ENCODE data around the gene SUPT7L. TPM values are rescaled to one million over a fixed set of nuclear protein-coding genes. Genes with fewer than 3 reads are reported as not detected.

The SUPT7L gene
- total and polyA plus RNA-seq, 2 of the 13 experiments (the other 11 are each of a cell fraction or from before 2014, with no cell fraction given) = 32.9 to 77.5 TPM

- TF ChIP-seq, protein P1, sequence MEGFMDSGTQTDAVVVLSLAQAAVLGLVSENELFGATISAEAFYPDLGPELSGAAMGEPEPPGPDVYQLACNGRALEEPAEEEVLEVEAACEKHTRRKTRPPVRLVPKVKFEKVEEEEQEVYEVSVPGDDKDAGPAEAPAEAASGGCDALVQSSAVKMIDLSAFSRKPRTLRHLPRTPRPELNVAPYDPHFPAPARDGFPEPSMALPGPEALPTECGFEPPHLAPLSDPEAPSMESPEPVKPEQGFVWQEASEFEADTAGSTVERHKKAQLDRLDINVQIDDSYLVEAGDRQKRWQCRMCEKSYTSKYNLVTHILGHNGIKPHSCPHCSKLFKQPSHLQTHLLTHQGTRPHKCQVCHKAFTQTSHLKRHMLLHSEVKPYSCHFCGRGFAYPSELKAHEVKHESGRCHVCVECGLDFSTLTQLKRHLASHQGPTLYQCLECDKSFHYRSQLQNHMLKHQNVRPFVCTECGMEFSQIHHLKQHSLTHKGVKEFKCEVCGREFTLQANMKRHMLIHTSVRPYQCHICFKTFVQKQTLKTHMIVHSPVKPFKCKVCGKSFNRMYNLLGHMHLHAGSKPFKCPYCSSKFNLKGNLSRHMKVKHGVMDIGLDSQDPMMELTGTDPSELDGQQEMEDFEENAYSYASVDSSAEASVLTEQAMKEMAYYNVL (CRISPR knock-in tag; IDR thresholded peaks at IDR 0.05; ENCODE audit: borderline replicate concordance) = peak; percentile 53
- TF ChIP-seq ZNF563 (CRISPR knock-in tag; IDR thresholded peaks at IDR 0.05) (peak; percentile 71; the same call in 1 of the 2 replicates), ZNF766 (CRISPR knock-in tag; IDR thresholded peaks at IDR 0.05; ENCODE audit: borderline replicate concordance) (peak; percentile 95), HMGA1 (CRISPR knock-in tag; conservative IDR thresholded peaks at IDR 0.05) (no peak), PRPF4 (IDR thresholded peaks at IDR 0.05; ENCODE audit: low read depth, low read length, poor library complexity, severe bottlenecking) (peak; percentile 62), AHR (CRISPR knock-in tag; IDR thresholded peaks at IDR 0.05) (peak; percentile 88; the same call in 1 of the 2 replicates), ATF1 (CRISPR knock-in tag; IDR thresholded peaks at IDR 0.05) (peak; percentile 91), NFIB (CRISPR knock-in tag; IDR thresholded peaks at IDR 0.05; ENCODE audit: borderline replicate concordance) (0 out of 2 replicates have a peak, but pooled peaks have one; percentile 2), ZNF263 (CRISPR knock-in tag; IDR thresholded peaks at IDR 0.05) (peak; percentile 89), REL (CRISPR knock-in tag; conservative IDR thresholded peaks at IDR 0.05) (no peak), ZNF30 (CRISPR knock-in tag; IDR thresholded peaks at IDR 0.05) (peak; percentile 57; the same call in 1 of the 2 replicates), EEA1 (CRISPR knock-in tag; IDR thresholded peaks at IDR 0.05; ENCODE audit: borderline replicate concordance) (no peak), POLR2G (IDR thresholded peaks at IDR 0.05; ENCODE audit: low read depth, low read length) (peak; percentile 93), ZNF841 (CRISPR knock-in tag; IDR thresholded peaks at IDR 0.05; ENCODE audit: borderline replicate concordance) (no peak), EZH2 (conservative IDR thresholded peaks at IDR 0.05; ENCODE audit: low read depth, low read length) (no peak), MAFK (conservative IDR thresholded peaks at IDR 0.05 in 1 of 2, IDR thresholded peaks at IDR 0.05 in 1 of 2; ENCODE audit: low read length in 2 of 2) (peak in 1 of 2 experiments; percentile 4; a peak in 1 of 4 replicates), SAFB2 (CRISPR knock-in tag; IDR thresholded peaks at IDR 0.05; ENCODE audit: borderline replicate concordance, low read depth) (no peak)
- TF ChIP-seq, protein P2, sequence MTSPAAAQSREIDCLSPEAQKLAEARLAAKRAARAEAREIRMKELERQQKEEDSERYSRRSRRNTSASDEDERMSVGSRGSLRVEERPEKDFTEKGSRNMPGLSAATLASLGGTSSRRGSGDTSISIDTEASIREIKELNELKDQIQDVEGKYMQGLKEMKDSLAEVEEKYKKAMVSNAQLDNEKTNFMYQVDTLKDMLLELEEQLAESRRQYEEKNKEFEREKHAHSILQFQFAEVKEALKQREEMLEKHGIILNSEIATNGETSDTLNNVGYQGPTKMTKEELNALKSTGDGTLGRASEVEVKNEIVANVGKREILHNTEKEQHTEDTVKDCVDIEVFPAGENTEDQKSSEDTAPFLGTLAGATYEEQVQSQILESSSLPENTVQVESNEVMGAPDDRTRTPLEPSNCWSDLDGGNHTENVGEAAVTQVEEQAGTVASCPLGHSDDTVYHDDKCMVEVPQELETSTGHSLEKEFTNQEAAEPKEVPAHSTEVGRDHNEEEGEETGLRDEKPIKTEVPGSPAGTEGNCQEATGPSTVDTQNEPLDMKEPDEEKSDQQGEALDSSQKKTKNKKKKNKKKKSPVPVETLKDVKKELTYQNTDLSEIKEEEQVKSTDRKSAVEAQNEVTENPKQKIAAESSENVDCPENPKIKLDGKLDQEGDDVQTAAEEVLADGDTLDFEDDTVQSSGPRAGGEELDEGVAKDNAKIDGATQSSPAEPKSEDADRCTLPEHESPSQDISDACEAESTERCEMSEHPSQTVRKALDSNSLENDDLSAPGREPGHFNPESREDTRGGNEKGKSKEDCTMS (CRISPR knock-in tag; conservative IDR thresholded peaks at IDR 0.05) = no peak
- TF ChIP-seq, protein P3, sequence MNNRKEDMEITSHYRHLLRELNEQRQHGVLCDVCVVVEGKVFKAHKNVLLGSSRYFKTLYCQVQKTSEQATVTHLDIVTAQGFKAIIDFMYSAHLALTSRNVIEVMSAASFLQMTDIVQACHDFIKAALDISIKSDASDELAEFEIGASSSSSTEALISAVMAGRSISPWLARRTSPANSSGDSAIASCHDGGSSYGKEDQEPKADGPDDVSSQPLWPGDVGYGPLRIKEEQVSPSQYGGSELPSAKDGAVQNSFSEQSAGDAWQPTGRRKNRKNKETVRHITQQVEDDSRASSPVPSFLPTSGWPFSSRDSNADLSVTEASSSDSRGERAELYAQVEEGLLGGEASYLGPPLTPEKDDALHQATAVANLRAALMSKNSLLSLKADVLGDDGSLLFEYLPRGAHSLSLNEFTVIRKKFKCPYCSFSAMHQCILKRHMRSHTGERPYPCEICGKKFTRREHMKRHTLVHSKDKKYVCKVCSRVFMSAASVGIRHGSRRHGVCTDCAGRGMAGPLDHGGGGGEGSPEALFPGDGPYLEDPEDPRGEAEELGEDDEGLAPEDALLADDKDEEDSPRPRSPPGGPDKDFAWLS (CRISPR knock-in tag; IDR thresholded peaks at IDR 0.05; ENCODE audit: borderline replicate concordance) = no peak
- TF ChIP-seq, protein P4, sequence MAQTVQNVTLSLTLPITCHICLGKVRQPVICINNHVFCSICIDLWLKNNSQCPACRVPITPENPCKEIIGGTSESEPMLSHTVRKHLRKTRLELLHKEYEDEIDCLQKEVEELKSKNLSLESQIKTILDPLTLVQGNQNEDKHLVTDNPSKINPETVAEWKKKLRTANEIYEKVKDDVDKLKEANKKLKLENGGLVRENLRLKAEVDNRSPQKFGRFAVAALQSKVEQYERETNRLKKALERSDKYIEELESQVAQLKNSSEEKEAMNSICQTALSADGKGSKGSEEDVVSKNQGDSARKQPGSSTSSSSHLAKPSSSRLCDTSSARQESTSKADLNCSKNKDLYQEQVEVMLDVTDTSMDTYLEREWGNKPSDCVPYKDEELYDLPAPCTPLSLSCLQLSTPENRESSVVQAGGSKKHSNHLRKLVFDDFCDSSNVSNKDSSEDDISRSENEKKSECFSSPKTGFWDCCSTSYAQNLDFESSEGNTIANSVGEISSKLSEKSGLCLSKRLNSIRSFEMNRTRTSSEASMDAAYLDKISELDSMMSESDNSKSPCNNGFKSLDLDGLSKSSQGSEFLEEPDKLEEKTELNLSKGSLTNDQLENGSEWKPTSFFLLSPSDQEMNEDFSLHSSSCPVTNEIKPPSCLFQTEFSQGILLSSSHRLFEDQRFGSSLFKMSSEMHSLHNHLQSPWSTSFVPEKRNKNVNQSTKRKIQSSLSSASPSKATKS (CRISPR knock-in tag; IDR thresholded peaks at IDR 0.05) = no peak; the same call in 1 of the 2 replicates
Measured at GRCh38 chr2:27663285-27664153, at the start of gene SUPT7L, which contains the start of gene SLC4A1AP (continued).
